Bronchial epithelial cell (primary cell): ENCODE measurements around the gene INPP4A. TPM values are rescaled to one million over a fixed set of nuclear protein-coding genes. Genes with fewer than 3 reads are reported as not detected.
A peak's percentile ranks its signal among the peaks of the same experiment; 100 is the strongest.

ENCODE experiments used
- DNase-seq: peaks from one replicate; pipeline ENCODE4 v3.0.0-alpha.2; 2010; ENCODE audit warnings: low read depth
- FAIRE-seq: peaks from 2 replicates; lab custom pipeline; 2011; peaks lifted over from hg19 to GRCh38; lab: Jason Lieb, UNC
- H3K27me3 ChIP-seq: 2 replicates; pipeline ENCODE4 v1.5.1; 2011; ENCODE audit warnings: low read length; ENCODE audit not compliant: control insufficient read depth, insufficient read depth
- H3K36me3 ChIP-seq: 2 replicates; pipeline ENCODE4 v1.5.1; 2011; ENCODE audit warnings: low read length; ENCODE audit not compliant: control insufficient read depth, insufficient read depth
- H3K4me3 ChIP-seq: 2 replicates; pipeline ENCODE4 v1.5.1; 2011; ENCODE audit warnings: mild to moderate bottlenecking, low read depth, low read length, control low read depth
- CTCF ChIP-seq: IDR thresholded peaks from 2 replicates; pipeline ENCODE4 v1.5.1; 2011; ENCODE audit warnings: mild to moderate bottlenecking, moderate library complexity, low read length, control low read depth, inconsistent platforms; ENCODE audit not compliant: insufficient read depth, severe bottlenecking
- total RNA-seq: library from RNA; depleted of rRNA; stranded (reverse); fragments of >200 nt; gene quantifications from 2 replicates; pipeline ENCODE4 v1.2.1, GENCODE V29; 2014

Gene INPP4A
- total RNA-seq, 1 donor from 2014 or later = 18.2 TPM

- no peak for TF ChIP-seq CTCF
- no peak for FAIRE-seq
Observed at GRCh38 chr2:98468621-98469236, 24.1 kb downstream of the INPP4A start.

GRCh38 chr2:98469862-98470544, 25.3 kb downstream of the INPP4A start:
- Histone ChIP-seq H3K27me3 (no peaks in the 10 kb centered on the region), H3K4me3 (no peak overlapping the region), H3K36me3 (no peaks in the 10 kb centered on the region)
- TF ChIP-seq CTCF = no peak
- FAIRE-seq (peak; percentile 7), DNase-seq (no peak)

More at GRCh38 chr2:98468621-98469236, 24.1 kb downstream of the INPP4A start:
- Histone ChIP-seq H3K36me3 (no peaks in the 10 kb centered on the region), H3K27me3 (no peaks in the 10 kb centered on the region), H3K4me3 (no peak overlapping the region)
- peak; percentile 24 for DNase-seq

- Histone ChIP-seq H3K27me3 (no peaks in the 10 kb centered on the region), H3K4me3 (no peak overlapping the region), H3K36me3 (no peaks in the 10 kb centered on the region)
- DNase-seq (no peak), FAIRE-seq (no peak)
- no peak for TF ChIP-seq CTCF
Observed at GRCh38 chr2:98470851-98471255, 26.2 kb downstream of the INPP4A start.

- H3K4me3 ChIP-seq = no peak overlapping the region
- DNase-seq = no peak
- no peaks in the 10 kb centered on the region for H3K36me3 ChIP-seq
- TF ChIP-seq CTCF = no peak
- peak; percentile 52 for FAIRE-seq
- H3K27me3 ChIP-seq = no peaks in the 10 kb centered on the region
Observed at GRCh38 chr2:98471402-98472131, 26.9 kb downstream of the INPP4A start.

GRCh38 chr2:98472132-98472650, 27.5 kb downstream of the INPP4A start:
- FAIRE-seq (no peak), DNase-seq (no peak)
- H3K36me3 ChIP-seq = no peaks in the 10 kb centered on the region
- H3K4me3 ChIP-seq = no peak overlapping the region
- no peak for TF ChIP-seq CTCF
- H3K27me3 ChIP-seq = no peaks in the 10 kb centered on the region
